ENCODE data around the gene BANF2. TPM values are rescaled to one million over a fixed set of nuclear protein-coding genes. Genes with fewer than 3 reads are reported as not detected.

Gene BANF2
- total and polyA plus RNA-seq, 10 of the 15 experiments (the other 5 are each of a cell fraction or from before 2014, with no cell fraction given): not detected

DNA sequence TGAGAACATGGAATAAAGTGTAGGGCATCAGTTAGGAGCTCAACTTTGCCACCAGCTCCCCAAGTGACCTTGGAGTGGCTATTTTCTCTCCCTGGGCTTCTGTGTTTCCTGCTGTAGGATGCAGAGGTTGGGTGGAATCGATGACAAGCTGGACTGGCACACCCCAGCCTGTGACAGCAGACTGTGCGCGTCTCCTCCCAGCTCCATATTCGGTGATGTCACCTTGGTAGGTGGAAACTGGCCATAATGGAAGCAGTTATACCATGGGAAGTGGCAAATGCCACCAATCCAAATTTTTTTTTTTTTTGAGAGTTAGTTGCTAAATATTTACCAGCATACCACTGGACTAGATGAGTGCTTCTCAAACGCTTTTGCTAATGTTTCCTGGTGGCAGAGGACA is 85.2 kb downstream of the BANF2 start (continued):
- TF ChIP-seq, protein P1, sequence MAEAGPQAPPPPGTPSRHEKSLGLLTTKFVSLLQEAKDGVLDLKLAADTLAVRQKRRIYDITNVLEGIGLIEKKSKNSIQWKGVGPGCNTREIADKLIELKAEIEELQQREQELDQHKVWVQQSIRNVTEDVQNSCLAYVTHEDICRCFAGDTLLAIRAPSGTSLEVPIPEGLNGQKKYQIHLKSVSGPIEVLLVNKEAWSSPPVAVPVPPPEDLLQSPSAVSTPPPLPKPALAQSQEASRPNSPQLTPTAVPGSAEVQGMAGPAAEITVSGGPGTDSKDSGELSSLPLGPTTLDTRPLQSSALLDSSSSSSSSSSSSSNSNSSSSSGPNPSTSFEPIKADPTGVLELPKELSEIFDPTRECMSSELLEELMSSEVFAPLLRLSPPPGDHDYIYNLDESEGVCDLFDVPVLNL (IDR thresholded peaks at IDR 0.05; ENCODE audit: low read depth, low read length): no peak
- TF ChIP-seq HSF1 (IDR thresholded peaks at IDR 0.05; ENCODE audit: low read depth, low read length) (no peak), SPI1 (IDR thresholded peaks at IDR 0.05; ENCODE audit: borderline replicate concordance, insufficient read depth, low read depth, low read length) (no peak), RUNX3 (IDR thresholded peaks at IDR 0.05; ENCODE audit: low read length) (no peak)

Other genes with a start within 250 kb of the BANF2 start
- gene BFSP1, start 168.6 kb upstream of the BANF2 start, total RNA-seq (2014; rRNA removed): 0.05 and 0.06 TPM in 2 replicates
- gene BFSP1, start 168.6 kb upstream of the BANF2 start, total RNA-seq (2014; rRNA removed; fragmentation: Illumina TruSeq; extraction: Trizol): 0.09 and 0.13 TPM in 2 replicates
- gene BFSP1, start 168.6 kb upstream of the BANF2 start, total RNA-seq (2021): 0.13 TPM in 2 replicates
- gene BFSP1, start 168.6 kb upstream of the BANF2 start, polyA plus RNA-seq (2011; rRNA removed): not detected in 2 replicates
- gene BFSP1, start 168.6 kb upstream of the BANF2 start, polyA plus RNA-seq (2014; fragmentation: Illumina TruSeq; extraction: Trizol): 0.22 TPM in 1 of 2 replicates, not detected in the other
- under 1 TPM; 0.06 to 0.11 TPM for gene BFSP1, start 168.6 kb upstream of the BANF2 start, polyA plus RNA-seq (2014; fragmentation: Nextera tagmentation; extraction: Ambion mirVana)
- gene BFSP1, start 168.6 kb upstream of the BANF2 start, polyA plus RNA-seq (2014; rRNA removed): 0.05 TPM in 1 of 2 replicates, not detected in the other
- under 1 TPM in 1 of 2 experiments, not detected in 1; 0.10 TPM for gene BFSP1, start 168.6 kb upstream of the BANF2 start, polyA plus RNA-seq (2016; fragmentation: Nextera tagmentation; extraction: Ambion mirVana)
- gene DSTN, start 129.9 kb upstream of the BANF2 start, total RNA-seq (2014; rRNA removed): 33.7 and 34.3 TPM in 2 replicates
- gene DSTN, start 129.9 kb upstream of the BANF2 start, total RNA-seq (2014; rRNA removed; fragmentation: Illumina TruSeq; extraction: Trizol): 39.0 and 39.4 TPM in 2 replicates
- gene DSTN, start 129.9 kb upstream of the BANF2 start, total RNA-seq (2021): 40.2 and 42.1 TPM in 2 replicates
- 26.7 and 32.1 TPM in 2 replicates for gene DSTN, start 129.9 kb upstream of the BANF2 start, polyA plus RNA-seq (2011; rRNA removed)
- gene DSTN, start 129.9 kb upstream of the BANF2 start, polyA plus RNA-seq (2014; fragmentation: Illumina TruSeq; extraction: Trizol): 62.7 and 65.1 TPM in 2 replicates
- 10 to 100 TPM; 34.8 to 46.6 TPM for gene DSTN, start 129.9 kb upstream of the BANF2 start, polyA plus RNA-seq (2014; fragmentation: Nextera tagmentation; extraction: Ambion mirVana)
- gene DSTN, start 129.9 kb upstream of the BANF2 start, polyA plus RNA-seq (2014; rRNA removed): 33.1 and 36.0 TPM in 2 replicates
- 100 to 1,000 TPM; 128 to 137 TPM for gene DSTN, start 129.9 kb upstream of the BANF2 start, polyA plus RNA-seq (2016; fragmentation: Nextera tagmentation; extraction: Ambion mirVana)
- 24.4 and 25.4 TPM in 2 replicates for gene RRBP1, start 17.7 kb upstream of the BANF2 start, total RNA-seq (2014; rRNA removed)
- gene RRBP1, start 17.7 kb upstream of the BANF2 start, total RNA-seq (2014; rRNA removed; fragmentation: Illumina TruSeq; extraction: Trizol): 22.8 and 26.4 TPM in 2 replicates
- 50.0 and 57.4 TPM in 2 replicates for gene RRBP1, start 17.7 kb upstream of the BANF2 start, total RNA-seq (2021)
- gene RRBP1, start 17.7 kb upstream of the BANF2 start, polyA plus RNA-seq (2011; rRNA removed): 8.9 and 12.9 TPM in 2 replicates
- gene RRBP1, start 17.7 kb upstream of the BANF2 start, polyA plus RNA-seq (2014; fragmentation: Illumina TruSeq; extraction: Trizol): 20.4 and 28.3 TPM in 2 replicates
- 1 to 10 TPM; 1.2 to 2.4 TPM for gene RRBP1, start 17.7 kb upstream of the BANF2 start, polyA plus RNA-seq (2014; fragmentation: Nextera tagmentation; extraction: Ambion mirVana)
- gene RRBP1, start 17.7 kb upstream of the BANF2 start, polyA plus RNA-seq (2014; rRNA removed): 24.6 and 24.8 TPM in 2 replicates
- 10 to 100 TPM; 20.0 to 24.5 TPM for gene RRBP1, start 17.7 kb upstream of the BANF2 start, polyA plus RNA-seq (2016; fragmentation: Nextera tagmentation; extraction: Ambion mirVana)